ENCODE measurements around the gene ADPRHL1.

- TF ChIP-seq FOXP1 (CRISPR knock-in tag; IDR thresholded peaks at IDR 0.05; ENCODE audit: borderline replicate concordance) (peak; percentile 84; the same call in 1 of the 2 replicates), RORB (CRISPR knock-in tag; IDR thresholded peaks at IDR 0.05) (no peak), ZNF425 (CRISPR knock-in tag; conservative IDR thresholded peaks at IDR 0.05) (no peak), NR3C1 (CRISPR knock-in tag; conservative IDR thresholded peaks at IDR 0.05; ENCODE audit: low read depth) (no peak), SP1 (CRISPR knock-in tag; conservative IDR thresholded peaks at IDR 0.05) (peak; percentile 75), AFF4 (CRISPR knock-in tag; IDR thresholded peaks at IDR 0.05; ENCODE audit: borderline replicate concordance) (no peak), ZBTB21 (CRISPR knock-in tag; IDR thresholded peaks at IDR 0.05; ENCODE audit: borderline replicate concordance) (no peak), CTCF (IDR thresholded peaks at IDR 0.05) (peak; percentile 98), ATF1 (CRISPR knock-in tag; IDR thresholded peaks at IDR 0.05) (peak; percentile 80; the same call in 1 of the 2 replicates)
Measured at GRCh38 chr13:113393563-113394338, 59.5 kb downstream of the ADPRHL1 start.
